Measurements from ENCODE around the gene TMEM213.
"Not testable (repeated sequence)": the region's sequence is repeated elsewhere in the genome, so short reads cannot be mapped to it uniquely, and the experiment has no call there.

Gene TMEM213

DNA sequence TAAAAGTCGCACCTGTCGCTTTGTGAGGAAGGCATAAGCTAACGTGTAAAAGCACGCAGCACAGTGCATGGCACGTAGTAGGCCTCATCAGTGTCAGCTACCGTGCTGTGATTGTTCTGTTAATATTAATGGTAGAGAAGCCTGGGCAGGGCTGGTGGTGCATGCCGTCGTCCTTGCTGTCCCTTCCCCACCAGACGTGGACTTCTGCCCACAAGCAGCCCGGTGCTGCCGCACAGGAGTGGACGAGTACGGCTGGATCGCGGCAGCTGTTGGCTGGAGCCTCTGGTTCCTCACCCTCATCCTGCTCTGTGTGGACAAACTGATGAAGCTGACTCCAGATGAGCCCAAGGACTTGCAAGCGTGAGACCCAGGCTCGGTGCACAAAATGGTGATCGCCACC is 4.9 kb downstream of the TMEM213 start:
- Histone ChIP-seq H4K8ac (ENCODE audit: low read depth, low read length) (no peak overlapping the region), H3K4me1 (ENCODE audit: control insufficient read depth in 2 of 2, insufficient read depth in 1 of 2, low read depth in 1 of 2, low read length in 2 of 2) (peaks cover 0 to 8% of the 10 kb centered on the region in 2 donors), H2BK5ac (ENCODE audit: low read length) (no peak overlapping the region), H3K4ac (ENCODE audit: low read length) (no peak overlapping the region), H3K4me3 (ENCODE audit: low read length in 2 of 2) (no peak overlapping the region), H3K79me1 (ENCODE audit: low read depth, low read length) (peaks cover 1% of the 10 kb centered on the region), H3K36me3 (replicated peaks in 1 of 2; ENCODE audit: control insufficient read depth in 2 of 2, insufficient read depth in 2 of 2, low read length in 2 of 2) (no peaks in the 10 kb centered on the region), H2BK120ac (ENCODE audit: low read depth, low read length) (no peak overlapping the region), H3K23ac (ENCODE audit: low read depth, low read length, poor library complexity) (peak overlapping the region; percentile 76), H3K14ac (ENCODE audit: low read length) (no peak overlapping the region), H2AFZ (ENCODE audit: low read length) (no peak overlapping the region), H3K18ac (ENCODE audit: low read length) (no peak overlapping the region), H3K4me2 (ENCODE audit: insufficient read depth, low read length, poor library complexity, severe bottlenecking) (no peak overlapping the region), H3K9me3 (replicated peaks in 1 of 2; ENCODE audit: control insufficient read depth in 2 of 2, insufficient read depth in 1 of 2, low read depth in 1 of 2, low read length in 2 of 2) (no peaks in the 10 kb centered on the region), H4K91ac (ENCODE audit: low read depth, low read length, poor library complexity) (no peak overlapping the region), H2BK15ac (ENCODE audit: low read length) (no peak overlapping the region), H3K27me3 (ENCODE audit: control insufficient read depth in 3 of 3, insufficient read depth in 3 of 3, low read depth in 1 of 3, low read length in 3 of 3) (peaks cover 0 to 12% (median 0%) of the 10 kb centered on the region in 3 experiments), H3K27ac (replicated peaks; ENCODE audit: low read length) (no peak overlapping the region), H2BK12ac (ENCODE audit: low read length) (no peak overlapping the region), H3K9ac (ENCODE audit: low read depth, low read length, poor library complexity) (no peak overlapping the region), H2AK5ac (ENCODE audit: low read depth, low read length) (peak overlapping the region; percentile 53)
- no peak for DNase-seq (ENCODE audit: low spot score)
- WGBS, 2 donors (ENCODE audit: extremely low coverage in 2 of 2, insufficient read length in 2 of 2, insufficient replicate concordance in 1 of 2), result no CpG with 5 or more reads among the region's 18 CpGs

DNA sequence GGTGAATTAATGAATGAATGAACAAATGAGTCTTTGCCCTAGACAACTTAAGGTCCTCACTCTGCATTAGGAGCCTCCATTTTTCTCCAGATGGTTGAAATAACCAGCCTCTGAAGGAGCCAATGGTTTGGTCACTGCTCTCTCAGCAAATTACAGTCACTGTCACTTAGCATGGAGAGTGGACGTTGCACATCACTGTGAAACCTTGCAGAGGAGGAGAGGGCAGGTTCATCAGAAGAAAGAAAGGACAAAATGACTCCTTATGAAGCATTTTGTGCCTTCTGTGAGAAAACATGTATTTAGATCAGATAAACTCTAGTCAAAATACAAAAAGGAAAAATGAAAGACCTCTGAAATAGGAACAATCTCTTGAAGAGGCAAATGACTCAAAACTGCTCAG is 6.8 kb downstream of the TMEM213 start:
- Histone ChIP-seq H3K27ac (replicated peaks; ENCODE audit: low read length) (no peak overlapping the region), H3K23ac (ENCODE audit: low read depth, low read length, poor library complexity) (no peak overlapping the region)
- WGBS, 2 donors (ENCODE audit: extremely low coverage in 2 of 2, insufficient read length in 2 of 2, insufficient replicate concordance in 1 of 2), result no CpG with 5 or more reads among the region's 1 CpG

GRCh38 chr7:138809346-138809745 is 11.6 kb downstream of the TMEM213 start:
- H2AFZ ChIP-seq (ENCODE audit: low read length), result no peak overlapping the region
- H3K18ac ChIP-seq (ENCODE audit: low read length), result peak overlapping the region; percentile 67
- H3K4me1 ChIP-seq (ENCODE audit: control insufficient read depth in 2 of 2, insufficient read depth in 1 of 2, low read depth in 1 of 2, low read length in 2 of 2), result peaks cover 0 to 1% of the 10 kb centered on the region in 2 donors
- no peak overlapping the region for H3K4me2 ChIP-seq (ENCODE audit: insufficient read depth, low read length, poor library complexity, severe bottlenecking)
- no peak overlapping the region for H2BK5ac ChIP-seq (ENCODE audit: low read length)
- no peak overlapping the region for H3K27ac ChIP-seq (replicated peaks; ENCODE audit: low read length)
- H4K8ac ChIP-seq (ENCODE audit: low read depth, low read length), result no peak overlapping the region
- H3K79me1 ChIP-seq (ENCODE audit: low read depth, low read length), result peaks cover 2% of the 10 kb centered on the region
- H3K9ac ChIP-seq (ENCODE audit: low read depth, low read length, poor library complexity), result no peak overlapping the region
- H3K23ac ChIP-seq (ENCODE audit: low read depth, low read length, poor library complexity), result no peak overlapping the region
- WGBS, 2 donors (ENCODE audit: extremely low coverage in 2 of 2, insufficient read length in 2 of 2, insufficient replicate concordance in 1 of 2), result no CpG with 5 or more reads among the region's 4 CpGs
- no peaks in the 10 kb centered on the region for H3K27me3 ChIP-seq (ENCODE audit: control insufficient read depth in 3 of 3, insufficient read depth in 3 of 3, low read depth in 1 of 3, low read length in 3 of 3)
- H2BK12ac ChIP-seq (ENCODE audit: low read length), result no peak overlapping the region
- no peak overlapping the region for H2BK120ac ChIP-seq (ENCODE audit: low read depth, low read length)
- no peak overlapping the region for H3K14ac ChIP-seq (ENCODE audit: low read length)
- H3K36me3 ChIP-seq (replicated peaks in 1 of 2; ENCODE audit: control insufficient read depth in 2 of 2, insufficient read depth in 2 of 2, low read length in 2 of 2), result no peaks in the 10 kb centered on the region
- no peak overlapping the region for H2BK15ac ChIP-seq (ENCODE audit: low read length)
- H3K9me3 ChIP-seq (replicated peaks in 1 of 2; ENCODE audit: control insufficient read depth in 2 of 2, insufficient read depth in 1 of 2, low read depth in 1 of 2, low read length in 2 of 2), result no peaks in the 10 kb centered on the region
- no peak for DNase-seq (ENCODE audit: low spot score)
- no peak overlapping the region for H3K4me3 ChIP-seq (ENCODE audit: low read length in 2 of 2)
- H3K4ac ChIP-seq (ENCODE audit: low read length), result no peak overlapping the region
- no peak overlapping the region for H4K91ac ChIP-seq (ENCODE audit: low read depth, low read length, poor library complexity)
- H2AK5ac ChIP-seq (ENCODE audit: low read depth, low read length), result peak overlapping the region; percentile 20

More for the DNA sequence above, 6.8 kb downstream of the TMEM213 start:
- Histone ChIP-seq H3K4ac (ENCODE audit: low read length) (no peak overlapping the region), H2BK5ac (ENCODE audit: low read length) (no peak overlapping the region), H2AFZ (ENCODE audit: low read length) (no peak overlapping the region), H3K9ac (ENCODE audit: low read depth, low read length, poor library complexity) (no peak overlapping the region), H4K91ac (ENCODE audit: low read depth, low read length, poor library complexity) (no peak overlapping the region), H3K14ac (ENCODE audit: low read length) (no peak overlapping the region), H3K4me3 (ENCODE audit: low read length in 2 of 2) (no peak overlapping the region), H2BK12ac (ENCODE audit: low read length) (no peak overlapping the region), H3K79me1 (ENCODE audit: low read depth, low read length) (peaks cover 1% of the 10 kb centered on the region), H3K9me3 (replicated peaks in 1 of 2; ENCODE audit: control insufficient read depth in 2 of 2, insufficient read depth in 1 of 2, low read depth in 1 of 2, low read length in 2 of 2) (no peaks in the 10 kb centered on the region), H3K27me3 (ENCODE audit: control insufficient read depth in 3 of 3, insufficient read depth in 3 of 3, low read depth in 1 of 3, low read length in 3 of 3) (peaks cover 0 to 4% (median 0%) of the 10 kb centered on the region in 3 experiments), H3K18ac (ENCODE audit: low read length) (no peak overlapping the region), H3K4me2 (ENCODE audit: insufficient read depth, low read length, poor library complexity, severe bottlenecking) (no peak overlapping the region), H2AK5ac (ENCODE audit: low read depth, low read length) (no peak overlapping the region), H3K4me1 (ENCODE audit: control insufficient read depth in 2 of 2, insufficient read depth in 1 of 2, low read depth in 1 of 2, low read length in 2 of 2) (no peaks in the 10 kb centered on the region), H4K8ac (ENCODE audit: low read depth, low read length) (no peak overlapping the region), H3K36me3 (replicated peaks in 1 of 2; ENCODE audit: control insufficient read depth in 2 of 2, insufficient read depth in 2 of 2, low read length in 2 of 2) (no peaks in the 10 kb centered on the region), H2BK120ac (ENCODE audit: low read depth, low read length) (no peak overlapping the region), H2BK15ac (ENCODE audit: low read length) (no peak overlapping the region)
- no peak for DNase-seq (ENCODE audit: low spot score)

DNA sequence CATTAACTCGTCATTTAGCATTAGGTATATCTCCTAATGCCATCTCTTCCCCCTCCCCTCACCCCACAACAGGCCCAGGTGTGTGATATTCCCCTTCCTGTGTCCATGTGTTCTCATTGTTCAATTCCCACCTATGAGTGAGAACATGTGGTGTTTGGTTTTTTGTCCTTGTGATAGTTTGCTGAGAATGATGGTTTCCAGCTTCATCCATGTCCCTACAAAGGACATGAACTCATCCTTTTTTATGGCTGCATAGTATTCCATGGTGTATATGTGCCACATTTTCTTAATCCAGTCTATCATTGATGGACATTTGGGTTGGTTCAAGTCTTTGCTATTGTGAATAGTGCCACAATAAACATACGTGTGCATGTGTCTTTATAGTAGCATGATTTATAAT is 13.5 kb downstream of the TMEM213 start:
- H3K4ac ChIP-seq (ENCODE audit: low read length); H3K79me1 ChIP-seq (ENCODE audit: low read depth, low read length); H2BK15ac ChIP-seq (ENCODE audit: low read length); H3K23ac ChIP-seq (ENCODE audit: low read depth, low read length, poor library complexity); H2AK5ac ChIP-seq (ENCODE audit: low read depth, low read length); H2AFZ ChIP-seq (ENCODE audit: low read length); H3K27ac ChIP-seq (replicated peaks; ENCODE audit: low read length); H3K4me1 ChIP-seq (ENCODE audit: control insufficient read depth in 2 of 2, insufficient read depth in 1 of 2, low read depth in 1 of 2, low read length in 2 of 2); H3K4me2 ChIP-seq (ENCODE audit: insufficient read depth, low read length, poor library complexity, severe bottlenecking); H3K9ac ChIP-seq (ENCODE audit: low read depth, low read length, poor library complexity); H3K14ac ChIP-seq (ENCODE audit: low read length); H3K4me3 ChIP-seq (ENCODE audit: low read length in 2 of 2); H3K18ac ChIP-seq (ENCODE audit: low read length); H4K8ac ChIP-seq (ENCODE audit: low read depth, low read length); H3K27me3 ChIP-seq (ENCODE audit: control insufficient read depth in 3 of 3, insufficient read depth in 3 of 3, low read depth in 1 of 3, low read length in 3 of 3); H3K9me3 ChIP-seq (replicated peaks in 1 of 2; ENCODE audit: control insufficient read depth in 2 of 2, insufficient read depth in 1 of 2, low read depth in 1 of 2, low read length in 2 of 2); H2BK12ac ChIP-seq (ENCODE audit: low read length); DNase-seq (ENCODE audit: low spot score); H2BK5ac ChIP-seq (ENCODE audit: low read length); H3K36me3 ChIP-seq (replicated peaks in 1 of 2; ENCODE audit: control insufficient read depth in 2 of 2, insufficient read depth in 2 of 2, low read length in 2 of 2); H2BK120ac ChIP-seq (ENCODE audit: low read depth, low read length); H4K91ac ChIP-seq (ENCODE audit: low read depth, low read length, poor library complexity): not testable (repeated sequence)
- WGBS, 2 donors (ENCODE audit: extremely low coverage in 2 of 2, insufficient read length in 2 of 2, insufficient replicate concordance in 1 of 2), result no CpG with 5 or more reads among the region's 2 CpGs
